HEK293 (cell line): ENCODE results near the gene PTP4A2.

Experiments used
- ATF2 ChIP-seq: fragments of 450-650 bp; formaldehyde crosslinking; IDR thresholded peaks from 2 replicates; pipeline ENCODE4 v1.5.1; 2016; ENCODE audit warnings: missing biosample characterization, missing genetic modification characterization, low read depth
- BCL11A ChIP-seq: fragments of 450-650 bp; formaldehyde crosslinking; IDR thresholded peaks from 2 replicates; pipeline ENCODE4 v1.5.1; 2016; ENCODE audit warnings: low read depth, missing biosample characterization, missing genetic modification characterization
- BCL11B ChIP-seq: fragments of 450-650 bp; formaldehyde crosslinking; IDR thresholded peaks from 2 replicates; pipeline ENCODE4 v1.5.1; 2016; ENCODE audit warnings: low read depth, missing biosample characterization, missing genetic modification characterization
- SETDB1 ChIP-seq: IDR thresholded peaks from one replicate; pipeline ENCODE4 v1.6.1; 2017; ENCODE audit warnings: mild to moderate bottlenecking, low read length, moderate library complexity, mixed read lengths; ENCODE audit not compliant: insufficient read length
- ZBTB1 ChIP-seq: fragments of 450-650 bp; formaldehyde crosslinking; IDR thresholded peaks from 2 replicates; pipeline ENCODE4 v1.5.1; 2016; ENCODE audit warnings: missing biosample characterization, missing genetic modification characterization
- ZNF121 ChIP-seq: fragments of 450-650 bp; formaldehyde crosslinking; IDR thresholded peaks from 2 replicates; pipeline ENCODE4 v1.5.1; 2016; ENCODE audit warnings: missing biosample characterization, missing genetic modification characterization
- ZNF138 ChIP-seq: fragments of 450-650 bp; formaldehyde crosslinking; IDR thresholded peaks from 2 replicates; pipeline ENCODE4 v1.5.1; 2016; ENCODE audit warnings: missing biosample characterization, missing genetic modification characterization, borderline replicate concordance
- ZNF214 ChIP-seq: fragments of 450-650 bp; formaldehyde crosslinking; IDR thresholded peaks from 2 replicates; pipeline ENCODE4 v1.5.1; 2017; ENCODE audit warnings: missing biosample characterization, mild to moderate bottlenecking, missing genetic modification characterization, borderline replicate concordance
- ZNF670 ChIP-seq: fragments of 450-650 bp; formaldehyde crosslinking; IDR thresholded peaks from 2 replicates; pipeline ENCODE4 v1.5.1; 2016; ENCODE audit warnings: missing biosample characterization, missing genetic modification characterization, low read depth
- TF ChIP-seq, protein P1 (sequence below): fragments of 450-650 bp; formaldehyde crosslinking; IDR thresholded peaks from 2 replicates; pipeline ENCODE4 v1.5.1; 2016; ENCODE audit warnings: missing biosample characterization, missing genetic modification characterization

DNA sequence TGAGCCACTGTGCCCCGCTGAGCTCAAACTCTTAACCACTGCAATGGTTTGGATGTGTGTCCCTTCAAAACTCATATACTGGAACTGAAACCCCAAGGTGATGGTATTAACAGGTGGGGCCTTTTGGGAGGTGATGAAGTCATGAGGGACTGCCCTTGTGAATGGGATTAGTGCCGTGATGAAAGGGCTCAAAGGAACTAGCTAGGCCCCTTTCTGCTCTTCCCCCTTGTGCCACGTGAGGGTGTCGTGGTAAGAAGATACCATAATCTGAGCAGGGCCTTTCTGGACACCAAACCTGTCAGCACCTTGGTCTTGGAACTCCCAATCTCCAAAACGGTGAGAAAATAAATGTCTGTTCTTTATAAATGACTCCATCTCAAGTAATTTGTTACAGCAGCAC, 76.8 kb downstream of the PTP4A2 start:
- TF ChIP-seq, protein P1, sequence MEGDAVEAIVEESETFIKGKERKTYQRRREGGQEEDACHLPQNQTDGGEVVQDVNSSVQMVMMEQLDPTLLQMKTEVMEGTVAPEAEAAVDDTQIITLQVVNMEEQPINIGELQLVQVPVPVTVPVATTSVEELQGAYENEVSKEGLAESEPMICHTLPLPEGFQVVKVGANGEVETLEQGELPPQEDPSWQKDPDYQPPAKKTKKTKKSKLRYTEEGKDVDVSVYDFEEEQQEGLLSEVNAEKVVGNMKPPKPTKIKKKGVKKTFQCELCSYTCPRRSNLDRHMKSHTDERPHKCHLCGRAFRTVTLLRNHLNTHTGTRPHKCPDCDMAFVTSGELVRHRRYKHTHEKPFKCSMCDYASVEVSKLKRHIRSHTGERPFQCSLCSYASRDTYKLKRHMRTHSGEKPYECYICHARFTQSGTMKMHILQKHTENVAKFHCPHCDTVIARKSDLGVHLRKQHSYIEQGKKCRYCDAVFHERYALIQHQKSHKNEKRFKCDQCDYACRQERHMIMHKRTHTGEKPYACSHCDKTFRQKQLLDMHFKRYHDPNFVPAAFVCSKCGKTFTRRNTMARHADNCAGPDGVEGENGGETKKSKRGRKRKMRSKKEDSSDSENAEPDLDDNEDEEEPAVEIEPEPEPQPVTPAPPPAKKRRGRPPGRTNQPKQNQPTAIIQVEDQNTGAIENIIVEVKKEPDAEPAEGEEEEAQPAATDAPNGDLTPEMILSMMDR (tag by site-specific recombination), result no peak
- TF ChIP-seq ZNF670 (tag by site-specific recombination) (no peak), ZBTB1 (tag by site-specific recombination) (no peak), ZNF138 (tag by site-specific recombination) (no peak), BCL11A (tag by site-specific recombination) (no peak), ZNF214 (tag by site-specific recombination) (no peak), ATF2 (tag by site-specific recombination) (no peak), BCL11B (tag by site-specific recombination) (no peak), SETDB1 (no peak), ZNF121 (tag by site-specific recombination) (no peak)
